Coronary artery (tissue), 2 donors: ENCODE results near the gene GRPEL2.
A peak's percentile ranks its signal among the peaks of the same experiment; 100 is the strongest.

Source experiments
- DNase-seq: peaks from one replicate; pipeline ENCODE4 v3.0.0-alpha.2; 2017; ENCODE audit warnings: low spot score
- H3K27ac ChIP-seq, 2 donors: fragments of 200-600 bp; sonication (generic); one replicate each; pipeline ENCODE4 v1.5.1; 2016 to 2019
- H3K4me3 ChIP-seq: fragments of 200-600 bp; sonication (generic); 2 replicates; pipeline ENCODE4 v1.5.1; 2016; ENCODE audit warnings: mild to moderate bottlenecking, moderate library complexity
- CTCF ChIP-seq: fragments of 200-600 bp; sonication (generic); IDR thresholded peaks from one replicate; pipeline ENCODE4 v1.5.1; 2019; ENCODE audit warnings: antibody characterized with exemption

The GRPEL2 gene

GRCh38 chr5:149345147-149345891 lies at the start of gene GRPEL2:
Gene GRPEL2 (plus strand): TSS chr5:149345499. CDS start chr5:149345540, 41 bp downstream.
- no peak for TF ChIP-seq CTCF
- Histone ChIP-seq H3K4me3 (peak within 1 kb of the TSS; percentile 79), H3K27ac (peak within 1 kb of the TSS; percentile 45 to 85)
- DNase-seq, result peak; percentile 97

GRCh38 chr5:149297340-149298025 lies 47.8 kb upstream of the GRPEL2 start:
- no peak overlapping the region for H3K27ac ChIP-seq
- no peak overlapping the region for H3K4me3 ChIP-seq
- TF ChIP-seq CTCF, result no peak
- no peak for DNase-seq

- no peak overlapping the region for H3K27ac ChIP-seq
Measured at GRCh38 chr5:149298163-149298562, 47.1 kb upstream of the GRPEL2 start.

GRCh38 chr5:149298842-149299404 lies 46.4 kb upstream of the GRPEL2 start:
- peak overlapping the region in 1 of 2 donors; percentile 61 for H3K27ac ChIP-seq
- DNase-seq, result no peak
- H3K4me3 ChIP-seq, result no peak overlapping the region
- no peak for TF ChIP-seq CTCF

More at GRCh38 chr5:149298163-149298562, 47.1 kb upstream of the GRPEL2 start:
- TF ChIP-seq CTCF, result no peak
- DNase-seq, result no peak
- no peak overlapping the region for H3K4me3 ChIP-seq

- Histone ChIP-seq H3K4me3 (no peak overlapping the region), H3K27ac (peak overlapping the region in 1 of 2 donors; percentile 61)
- no peak for DNase-seq
- no peak for TF ChIP-seq CTCF
Measured at GRCh38 chr5:149299451-149300054, 45.7 kb upstream of the GRPEL2 start.

GRCh38 chr5:149300441-149300840 lies 44.9 kb upstream of the GRPEL2 start:
- H3K4me3 ChIP-seq, result no peak overlapping the region
- no peak for DNase-seq
- no peak overlapping the region for H3K27ac ChIP-seq
- TF ChIP-seq CTCF, result no peak
